Measurements from ENCODE around the gene CYYR1.

The CYYR1 gene

GRCh38 chr21:26565111-26565510 is 8.0 kb downstream of the CYYR1 start:
- no peak for DNase-seq
- H3K27me3 ChIP-seq (ENCODE audit: insufficient read depth, low read length) = no peaks in the 10 kb centered on the region
- H3K79me1 ChIP-seq (ENCODE audit: low read length) = no peaks in the 10 kb centered on the region
- H2BK12ac ChIP-seq (ENCODE audit: low read length) = no peak overlapping the region
- no peak overlapping the region for H3K18ac ChIP-seq (ENCODE audit: low read length)
- H3K27ac ChIP-seq (ENCODE audit: low read depth, low read length) = no peak overlapping the region
- no peak overlapping the region for H2AK5ac ChIP-seq (ENCODE audit: low read length)
- H2BK5ac ChIP-seq (ENCODE audit: low read depth, low read length, poor library complexity) = no peak overlapping the region
- no peak overlapping the region for H4K8ac ChIP-seq (ENCODE audit: low read depth, low read length)
- H3K4ac ChIP-seq (ENCODE audit: low read depth, low read length) = no peak overlapping the region
- no peaks in the 10 kb centered on the region for H3K9me3 ChIP-seq (ENCODE audit: insufficient read depth, low read depth, low read length)
- H3K4me3 ChIP-seq (ENCODE audit: low read depth, low read length) = no peak overlapping the region
- H2AFZ ChIP-seq (ENCODE audit: insufficient read depth, low read length, poor library complexity) = no peak overlapping the region
- peaks cover 2% of the 10 kb centered on the region in 2 experiments for H3K36me3 ChIP-seq (ENCODE audit: control insufficient read depth in 1 of 2, insufficient read depth in 2 of 2, low read length in 2 of 2)
- H3K79me2 ChIP-seq (ENCODE audit: control insufficient read depth, insufficient read depth, low read length, poor library complexity) = no peaks in the 10 kb centered on the region
- no peak overlapping the region for H3K14ac ChIP-seq (ENCODE audit: low read length)
- WGBS (ENCODE audit: extremely low coverage, insufficient coverage, insufficient read length) = no CpG with 5 or more reads among the region's 6 CpGs
- no peak overlapping the region for H4K12ac ChIP-seq (ENCODE audit: low read depth, low read length)
- H4K91ac ChIP-seq (ENCODE audit: low read depth, low read length) = no peak overlapping the region
- H3K9ac ChIP-seq (ENCODE audit: low read length) = no peak overlapping the region
- H3K23ac ChIP-seq (ENCODE audit: low read length) = no peak overlapping the region
- H2BK120ac ChIP-seq (ENCODE audit: insufficient read depth, low read length, poor library complexity) = no peak overlapping the region
- no peak overlapping the region for H3K4me2 ChIP-seq (ENCODE audit: low read length)
- no peaks in the 10 kb centered on the region for H3K4me1 ChIP-seq (ENCODE audit: control insufficient read depth in 1 of 2, insufficient read depth in 2 of 2, low read length in 2 of 2)

GRCh38 chr21:26563856-26564503 is 9.1 kb downstream of the CYYR1 start:
- no peak overlapping the region for H2AK5ac ChIP-seq (ENCODE audit: low read length)
- H3K4me1 ChIP-seq (ENCODE audit: control insufficient read depth in 1 of 2, insufficient read depth in 2 of 2, low read length in 2 of 2) = no peaks in the 10 kb centered on the region
- H3K27me3 ChIP-seq (ENCODE audit: insufficient read depth, low read length) = no peaks in the 10 kb centered on the region
- H3K4ac ChIP-seq (ENCODE audit: low read depth, low read length) = no peak overlapping the region
- no peaks in the 10 kb centered on the region for H3K79me1 ChIP-seq (ENCODE audit: low read length)
- H2BK5ac ChIP-seq (ENCODE audit: low read depth, low read length, poor library complexity) = no peak overlapping the region
- no peak overlapping the region for H3K23ac ChIP-seq (ENCODE audit: low read length)
- no peak overlapping the region for H2BK120ac ChIP-seq (ENCODE audit: insufficient read depth, low read length, poor library complexity)
- no peak for DNase-seq
- no peak overlapping the region for H3K4me3 ChIP-seq (ENCODE audit: low read depth, low read length)
- no peak overlapping the region for H3K9ac ChIP-seq (ENCODE audit: low read length)
- no peak overlapping the region for H3K4me2 ChIP-seq (ENCODE audit: low read length)
- H3K14ac ChIP-seq (ENCODE audit: low read length) = no peak overlapping the region
- no peak overlapping the region for H2BK12ac ChIP-seq (ENCODE audit: low read length)
- no peak overlapping the region for H3K18ac ChIP-seq (ENCODE audit: low read length)
- no CpG with 5 or more reads among the region's 5 CpGs for WGBS (ENCODE audit: extremely low coverage, insufficient coverage, insufficient read length)
- no peak overlapping the region for H3K27ac ChIP-seq (ENCODE audit: low read depth, low read length)
- no peaks in the 10 kb centered on the region for H3K9me3 ChIP-seq (ENCODE audit: insufficient read depth, low read depth, low read length)
- H3K79me2 ChIP-seq (ENCODE audit: control insufficient read depth, insufficient read depth, low read length, poor library complexity) = no peaks in the 10 kb centered on the region
- H4K8ac ChIP-seq (ENCODE audit: low read depth, low read length) = no peak overlapping the region
- peaks cover 2% of the 10 kb centered on the region in 2 experiments for H3K36me3 ChIP-seq (ENCODE audit: control insufficient read depth in 1 of 2, insufficient read depth in 2 of 2, low read length in 2 of 2)
- no peak overlapping the region for H2AFZ ChIP-seq (ENCODE audit: insufficient read depth, low read length, poor library complexity)
- no peak overlapping the region for H4K12ac ChIP-seq (ENCODE audit: low read depth, low read length)
- H4K91ac ChIP-seq (ENCODE audit: low read depth, low read length) = no peak overlapping the region

- no peaks in the 10 kb centered on the region for H3K4me1 ChIP-seq (ENCODE audit: control insufficient read depth in 1 of 2, insufficient read depth in 2 of 2, low read length in 2 of 2)
- H3K4ac ChIP-seq (ENCODE audit: low read depth, low read length) = no peak overlapping the region
- H3K27ac ChIP-seq (ENCODE audit: low read depth, low read length) = no peak overlapping the region
- H2AFZ ChIP-seq (ENCODE audit: insufficient read depth, low read length, poor library complexity) = no peak overlapping the region
- no peak overlapping the region for H3K23ac ChIP-seq (ENCODE audit: low read length)
- H3K9ac ChIP-seq (ENCODE audit: low read length) = no peak overlapping the region
- H3K9me3 ChIP-seq (ENCODE audit: insufficient read depth, low read depth, low read length) = no peaks in the 10 kb centered on the region
- H2AK5ac ChIP-seq (ENCODE audit: low read length) = no peak overlapping the region
- H4K91ac ChIP-seq (ENCODE audit: low read depth, low read length) = no peak overlapping the region
- DNase-seq = no peak
- H4K8ac ChIP-seq (ENCODE audit: low read depth, low read length) = no peak overlapping the region
- H2BK5ac ChIP-seq (ENCODE audit: low read depth, low read length, poor library complexity) = no peak overlapping the region
- no peak overlapping the region for H3K4me3 ChIP-seq (ENCODE audit: low read depth, low read length)
- H2BK120ac ChIP-seq (ENCODE audit: insufficient read depth, low read length, poor library complexity) = no peak overlapping the region
- H3K4me2 ChIP-seq (ENCODE audit: low read length) = no peak overlapping the region
- H3K14ac ChIP-seq (ENCODE audit: low read length) = no peak overlapping the region
- H3K27me3 ChIP-seq (ENCODE audit: insufficient read depth, low read length) = no peaks in the 10 kb centered on the region
- no peaks in the 10 kb centered on the region for H3K79me2 ChIP-seq (ENCODE audit: control insufficient read depth, insufficient read depth, low read length, poor library complexity)
- H2BK12ac ChIP-seq (ENCODE audit: low read length) = no peak overlapping the region
- no peak overlapping the region for H4K12ac ChIP-seq (ENCODE audit: low read depth, low read length)
- no CpG with 5 or more reads among the region's 3 CpGs for WGBS (ENCODE audit: extremely low coverage, insufficient coverage, insufficient read length)
- H3K18ac ChIP-seq (ENCODE audit: low read length) = no peak overlapping the region
- peaks cover 2% of the 10 kb centered on the region in 2 experiments for H3K36me3 ChIP-seq (ENCODE audit: control insufficient read depth in 1 of 2, insufficient read depth in 2 of 2, low read length in 2 of 2)
- H3K79me1 ChIP-seq (ENCODE audit: low read length) = no peaks in the 10 kb centered on the region
Observed at GRCh38 chr21:26560612-26561011, 12.5 kb downstream of the CYYR1 start.

GRCh38 chr21:26559099-26559498 is 14.0 kb downstream of the CYYR1 start:
- H3K79me2 ChIP-seq (ENCODE audit: control insufficient read depth, insufficient read depth, low read length, poor library complexity) = no peaks in the 10 kb centered on the region
- H3K9ac ChIP-seq (ENCODE audit: low read length) = no peak overlapping the region
- no peak overlapping the region for H3K14ac ChIP-seq (ENCODE audit: low read length)
- no peak overlapping the region for H2BK120ac ChIP-seq (ENCODE audit: insufficient read depth, low read length, poor library complexity)
- no peak overlapping the region for H3K4ac ChIP-seq (ENCODE audit: low read depth, low read length)
- H4K12ac ChIP-seq (ENCODE audit: low read depth, low read length) = no peak overlapping the region
- H4K91ac ChIP-seq (ENCODE audit: low read depth, low read length) = no peak overlapping the region
- no peak overlapping the region for H3K4me3 ChIP-seq (ENCODE audit: low read depth, low read length)
- H3K79me1 ChIP-seq (ENCODE audit: low read length) = no peaks in the 10 kb centered on the region
- H2BK12ac ChIP-seq (ENCODE audit: low read length) = no peak overlapping the region
- H2BK5ac ChIP-seq (ENCODE audit: low read depth, low read length, poor library complexity) = no peak overlapping the region
- H2AK5ac ChIP-seq (ENCODE audit: low read length) = no peak overlapping the region
- WGBS (ENCODE audit: extremely low coverage, insufficient coverage, insufficient read length) = no CpG with 5 or more reads among the region's 5 CpGs
- no peak overlapping the region for H2AFZ ChIP-seq (ENCODE audit: insufficient read depth, low read length, poor library complexity)
- no peaks in the 10 kb centered on the region for H3K27me3 ChIP-seq (ENCODE audit: insufficient read depth, low read length)
- no peak overlapping the region for H3K23ac ChIP-seq (ENCODE audit: low read length)
- H3K4me1 ChIP-seq (ENCODE audit: control insufficient read depth in 1 of 2, insufficient read depth in 2 of 2, low read length in 2 of 2) = no peaks in the 10 kb centered on the region
- H3K27ac ChIP-seq (ENCODE audit: low read depth, low read length) = no peak overlapping the region
- no peak overlapping the region for H3K18ac ChIP-seq (ENCODE audit: low read length)
- no peak overlapping the region for H4K8ac ChIP-seq (ENCODE audit: low read depth, low read length)
- peaks cover 0 to 2% of the 10 kb centered on the region in 2 experiments for H3K36me3 ChIP-seq (ENCODE audit: control insufficient read depth in 1 of 2, insufficient read depth in 2 of 2, low read length in 2 of 2)
- H3K4me2 ChIP-seq (ENCODE audit: low read length) = no peak overlapping the region
- H3K9me3 ChIP-seq (ENCODE audit: insufficient read depth, low read depth, low read length) = no peaks in the 10 kb centered on the region
- no peak for DNase-seq
